NB4 (cell line): ENCODE data around the gene LBHD2.

Source experiments
- DNase-seq: peaks from one replicate; pipeline ENCODE4 v3.0.0; 2010; ENCODE audit warnings: low read depth
- H3K4me3 ChIP-seq: one replicate; pipeline ENCODE4 v1.5.1; 2011; ENCODE audit warnings: mild to moderate bottlenecking, low read depth, low read length, moderate library complexity
- CTCF ChIP-seq: IDR thresholded peaks from one replicate; pipeline ENCODE4 v1.5.1; 2012; ENCODE audit warnings: low read depth, low read length
- MAX ChIP-seq: IDR thresholded peaks from 2 replicates; pipeline ENCODE4 v1.6.1; 2011; ENCODE audit warnings: low read depth, low read length
- MYC ChIP-seq: IDR thresholded peaks from 2 replicates; pipeline ENCODE4 v1.6.1; 2011; ENCODE audit warnings: low read depth, low read length
- POLR2A ChIP-seq: IDR thresholded peaks from 2 replicates; pipeline ENCODE4 v1.6.1; 2011; ENCODE audit warnings: mild to moderate bottlenecking; ENCODE audit not compliant: insufficient read length; ENCODE audit errors: extremely low read depth

LBHD2 gene

GRCh38 chr14:103066399-103066798 is 17.6 kb upstream of the LBHD2 start:
- no peak overlapping the region for H3K4me3 ChIP-seq
- TF ChIP-seq POLR2A: no peak
- TF ChIP-seq CTCF: no peak
- no peak for TF ChIP-seq MAX
- DNase-seq: no peak

- TF ChIP-seq MYC: no peak
- TF ChIP-seq POLR2A: no peak
- no peak for TF ChIP-seq MAX
- no peak for TF ChIP-seq CTCF
- no peak overlapping the region for H3K4me3 ChIP-seq
- DNase-seq: no peak
Observed at GRCh38 chr14:103067231-103067954, 16.6 kb upstream of the LBHD2 start.

- TF ChIP-seq MYC (no peak), POLR2A (no peak), MAX (no peak), CTCF (no peak)
- DNase-seq: no peak
- no peak overlapping the region for H3K4me3 ChIP-seq
Observed at GRCh38 chr14:103068351-103069073, 15.5 kb upstream of the LBHD2 start.

GRCh38 chr14:103070263-103070885 is 13.6 kb upstream of the LBHD2 start:
- H3K4me3 ChIP-seq: no peak overlapping the region
- TF ChIP-seq POLR2A: no peak
- no peak for TF ChIP-seq MAX
- no peak for TF ChIP-seq MYC
- TF ChIP-seq CTCF: no peak
- DNase-seq: no peak

- TF ChIP-seq MYC (no peak), CTCF (no peak), MAX (no peak), POLR2A (no peak)
Observed at GRCh38 chr14:103070971-103071542, 13.0 kb upstream of the LBHD2 start.

More at GRCh38 chr14:103070971-103071542, 13.0 kb upstream of the LBHD2 start:
- no peak for DNase-seq
- no peak overlapping the region for H3K4me3 ChIP-seq
